A549 (cell line): ENCODE data around the gene GDPD3. TPM values are rescaled to one million over a fixed set of nuclear protein-coding genes. Genes with fewer than 3 reads are reported as not detected.

ENCODE experiments used
- ATAC-seq, 2 experiments: fragments of 200-7000 bp in 1 of 2; fragments of >200 bp in 1 of 2; cut with Nextera tagmentation in 1 of 2; cut with Tn5 transposase in 1 of 2; 3 replicates each; pipeline versions ENCODE4 v1.8.0 to v1.9.1; 2018 to 2020; ENCODE audit warnings: mild to moderate bottlenecking in 1 of 2, moderate library complexity in 1 of 2
- CTCF ChIA-PET: fragments of 300-600 bp; sonication (Branson Sonifier 250); formaldehyde crosslinking; extraction: SDS; loops from one replicate; lab custom pipeline; 2021; ENCODE audit warnings: antibody characterized with exemption, inconsistent platforms; lab: Yijun Ruan, JAX
- POLR2A ChIA-PET: fragments of 350-600 bp; formaldehyde crosslinking; extraction: SDS; loops from one replicate; lab custom pipeline; 2021; ENCODE audit warnings: antibody characterized with exemption, inconsistent platforms; lab: Yijun Ruan, JAX
- DNase-seq, 2 experiments: peaks; one replicate each; pipeline versions ENCODE4 v3.0.0 to v3.0.0-alpha.2; 2011 to 2016; ENCODE audit warnings: low read depth in 1 of 2, low spot score in 1 of 2
- FAIRE-seq: peaks from 2 replicates; lab custom pipeline; 2011; peaks lifted over from hg19 to GRCh38; lab: Jason Lieb, UNC
- H3K27ac ChIP-seq, 2 experiments: fragments of >200 bp; sonication (Bioruptor Twin); formaldehyde crosslinking; 3 replicates each; pipeline ENCODE4 v1.5.1; 2016 to 2017
- H3K4me1 ChIP-seq: fragments of >200 bp; sonication (Bioruptor Twin); formaldehyde crosslinking; 3 replicates; pipeline ENCODE4 v1.6.1; 2016
- H3K4me2 ChIP-seq: fragments of >200 bp; sonication (Bioruptor Twin); formaldehyde crosslinking; 3 replicates; pipeline ENCODE4 v1.6.1; 2016
- H3K4me3 ChIP-seq: fragments of >200 bp; sonication (Bioruptor Twin); formaldehyde crosslinking; 3 replicates; pipeline ENCODE4 v1.5.1; 2016
- H3K9me3 ChIP-seq: fragments of >200 bp; sonication (Bioruptor Twin); formaldehyde crosslinking; 3 replicates; pipeline ENCODE4 v1.6.1; 2016
- CBX8 ChIP-seq: fragments of 200-600 bp; sonication (generic); IDR thresholded peaks from 2 replicates; pipeline ENCODE4 v1.6.1; 2016
- FOSL2 ChIP-seq, 2 experiments: fragments of 450-650 bp in 1 of 2; fragments of >200 bp in 1 of 2; sonication (Bioruptor Twin) in 1 of 2; formaldehyde crosslinking; IDR thresholded peaks; 2 replicates each; pipeline versions ENCODE4 v1.5.0 to v1.6.1; 2016 to 2020; ENCODE audit warnings: mild to moderate bottlenecking in 1 of 2, moderate library complexity in 1 of 2
- FOXS1 ChIP-seq: fragments of 250-450 bp; sonication (Bioruptor Pico); IDR thresholded peaks from 2 replicates; pipeline ENCODE4 v1.5.0; 2020; ENCODE audit warnings: mild to moderate bottlenecking, moderate library complexity
- GATA3 ChIP-seq: IDR thresholded peaks from 2 replicates; pipeline ENCODE4 v1.6.1; 2012; ENCODE audit warnings: borderline replicate concordance
- HOXB13 ChIP-seq: fragments of 250-450 bp; sonication (Bioruptor Pico); IDR thresholded peaks from 2 replicates; pipeline ENCODE4 v1.5.0; 2020; ENCODE audit warnings: low read depth, mild to moderate bottlenecking, moderate library complexity
- NR3C1 ChIP-seq: fragments of >200 bp; sonication (Bioruptor Twin); formaldehyde crosslinking; IDR thresholded peaks from 3 replicates; pipeline ENCODE4 v1.6.1; 2017
- ZC3H11A ChIP-seq: fragments of 450-650 bp; IDR thresholded peaks from 2 replicates; pipeline ENCODE4 v1.6.1; 2014; ENCODE audit warnings: antibody characterized with exemption, mild to moderate bottlenecking
- WGBS: methylation state at CpG from one replicate; pipeline ENCODE4 v1.1.6; 2017; ENCODE audit errors: missing lambda C conversion rate; 5-methylcytosine and 5-hydroxymethylcytosine counted together
- polyA minus RNA-seq: library from RNA; depleted of rRNA, polyadenylated mRNA; stranded (reverse); fragments of >200 nt; gene quantifications from 2 replicates; pipeline ENCODE4 v1.2.3, GENCODE V29; 2011; rRNA and poly(A)+ RNA removed
- polyA plus RNA-seq, 4 experiments: library from polyadenylated mRNA; depleted of rRNA in 3 of 4; stranded (reverse); fragments of >200 nt; fragmentation: RNase III in 1 of 4; extraction: RNeasy Plus Mini Kit Qiagen cat#74134 plus additional on column Dnase treatment in 1 of 4; gene quantifications; 2 replicates in 3 of 4; 3 replicates in 1 of 4; pipeline ENCODE4 v1.2.3, GENCODE V29; 2011 to 2017
- TF ChIP-seq, protein P1 (sequence below): fragments of 150-350 bp; IDR thresholded peaks from 2 replicates; pipeline ENCODE4 v1.6.1; 2014; ENCODE audit warnings: low read depth, mild to moderate bottlenecking, low read length
- TF ChIP-seq, protein P2 (sequence below): fragments of 200-600 bp; sonication (generic); IDR thresholded peaks from 2 replicates; pipeline ENCODE4 v1.6.1; 2016; ENCODE audit warnings: antibody characterized with exemption, mild to moderate bottlenecking, moderate library complexity
- TF ChIP-seq, protein P3 (sequence below): IDR thresholded peaks from 2 replicates; pipeline ENCODE4 v1.6.1; 2012
- TF ChIP-seq, protein P4 (sequence below): fragments of 250-450 bp; sonication (Bioruptor Pico); IDR thresholded peaks from 2 replicates; pipeline ENCODE4 v1.5.0; 2021; ENCODE audit warnings: mild to moderate bottlenecking, moderate library complexity, borderline replicate concordance
- TF ChIP-seq, protein P5 (sequence below): fragments of 250-450 bp; sonication (Bioruptor Pico); IDR thresholded peaks from 2 replicates; pipeline ENCODE4 v1.5.0; 2020; ENCODE audit warnings: low read depth, mild to moderate bottlenecking, moderate library complexity
- TF ChIP-seq, protein P6 (sequence below): fragments of 450-650 bp; IDR thresholded peaks from 2 replicates; pipeline ENCODE4 v1.6.1; 2014; ENCODE audit warnings: antibody characterized with exemption

GDPD3 gene, protein sequence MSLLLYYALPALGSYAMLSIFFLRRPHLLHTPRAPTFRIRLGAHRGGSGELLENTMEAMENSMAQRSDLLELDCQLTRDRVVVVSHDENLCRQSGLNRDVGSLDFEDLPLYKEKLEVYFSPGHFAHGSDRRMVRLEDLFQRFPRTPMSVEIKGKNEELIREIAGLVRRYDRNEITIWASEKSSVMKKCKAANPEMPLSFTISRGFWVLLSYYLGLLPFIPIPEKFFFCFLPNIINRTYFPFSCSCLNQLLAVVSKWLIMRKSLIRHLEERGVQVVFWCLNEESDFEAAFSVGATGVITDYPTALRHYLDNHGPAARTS
- polyA plus RNA-seq (2011; rRNA removed) (0.58 and 1.1 TPM in 2 replicates), polyA plus RNA-seq (2017; fragmentation: RNase III; extraction: RNeasy Plus Mini Kit Qiagen cat#74134 plus additional on column Dnase treatment) (1.3 to 2.4 TPM (median 1.8 TPM) in 3 replicates), polyA minus RNA-seq (not detected in 2 replicates)
- 1.0 and 1.3 TPM in 2 replicates for polyA plus RNA-seq (2012; cell fraction: cytosol; rRNA removed)
- 4.2 and 5.1 TPM in 2 replicates for polyA plus RNA-seq (2012; cell fraction: nucleus; rRNA removed)

DNA sequence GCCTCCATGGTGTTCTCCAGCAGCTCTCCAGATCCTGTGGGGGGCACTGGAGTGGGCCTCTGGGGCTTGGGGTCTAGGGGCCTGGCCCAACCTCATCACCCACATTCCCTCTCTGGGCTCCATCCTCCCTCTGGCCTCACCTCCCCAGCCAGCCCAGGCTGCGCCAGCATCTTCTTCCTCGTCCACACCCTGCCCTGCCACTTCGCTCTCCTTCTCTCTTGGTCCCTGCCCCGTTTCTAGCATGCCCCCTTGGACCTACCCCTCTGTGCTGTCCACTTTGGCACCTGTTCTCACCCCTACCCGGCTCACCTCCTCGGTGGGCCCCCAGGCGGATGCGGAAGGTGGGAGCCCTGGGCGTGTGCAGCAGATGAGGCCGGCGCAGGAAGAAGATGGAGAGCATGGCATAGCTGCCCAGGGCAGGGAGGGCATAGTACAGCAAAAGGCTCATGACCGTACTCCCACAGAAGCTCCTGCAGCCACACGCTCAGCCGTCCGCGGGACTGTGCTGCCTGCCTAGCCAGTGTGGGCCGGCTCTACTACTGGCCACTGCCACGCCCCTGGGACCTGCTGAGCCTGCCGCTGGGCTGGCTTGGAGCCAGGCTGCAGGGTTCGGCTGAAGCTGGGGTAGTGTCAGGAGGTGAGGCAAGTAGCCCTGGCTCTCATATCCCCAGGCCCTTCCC, at the start of gene GDPD3:
GDPD3 (minus strand) TSS at position 507 of the 680 bp plus-strand sequence; CDS start at position 448, 59 bp downstream.
- TF ChIP-seq, protein P1, sequence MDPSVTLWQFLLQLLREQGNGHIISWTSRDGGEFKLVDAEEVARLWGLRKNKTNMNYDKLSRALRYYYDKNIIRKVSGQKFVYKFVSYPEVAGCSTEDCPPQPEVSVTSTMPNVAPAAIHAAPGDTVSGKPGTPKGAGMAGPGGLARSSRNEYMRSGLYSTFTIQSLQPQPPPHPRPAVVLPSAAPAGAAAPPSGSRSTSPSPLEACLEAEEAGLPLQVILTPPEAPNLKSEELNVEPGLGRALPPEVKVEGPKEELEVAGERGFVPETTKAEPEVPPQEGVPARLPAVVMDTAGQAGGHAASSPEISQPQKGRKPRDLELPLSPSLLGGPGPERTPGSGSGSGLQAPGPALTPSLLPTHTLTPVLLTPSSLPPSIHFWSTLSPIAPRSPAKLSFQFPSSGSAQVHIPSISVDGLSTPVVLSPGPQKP, result no peak
- TF ChIP-seq, protein P2, sequence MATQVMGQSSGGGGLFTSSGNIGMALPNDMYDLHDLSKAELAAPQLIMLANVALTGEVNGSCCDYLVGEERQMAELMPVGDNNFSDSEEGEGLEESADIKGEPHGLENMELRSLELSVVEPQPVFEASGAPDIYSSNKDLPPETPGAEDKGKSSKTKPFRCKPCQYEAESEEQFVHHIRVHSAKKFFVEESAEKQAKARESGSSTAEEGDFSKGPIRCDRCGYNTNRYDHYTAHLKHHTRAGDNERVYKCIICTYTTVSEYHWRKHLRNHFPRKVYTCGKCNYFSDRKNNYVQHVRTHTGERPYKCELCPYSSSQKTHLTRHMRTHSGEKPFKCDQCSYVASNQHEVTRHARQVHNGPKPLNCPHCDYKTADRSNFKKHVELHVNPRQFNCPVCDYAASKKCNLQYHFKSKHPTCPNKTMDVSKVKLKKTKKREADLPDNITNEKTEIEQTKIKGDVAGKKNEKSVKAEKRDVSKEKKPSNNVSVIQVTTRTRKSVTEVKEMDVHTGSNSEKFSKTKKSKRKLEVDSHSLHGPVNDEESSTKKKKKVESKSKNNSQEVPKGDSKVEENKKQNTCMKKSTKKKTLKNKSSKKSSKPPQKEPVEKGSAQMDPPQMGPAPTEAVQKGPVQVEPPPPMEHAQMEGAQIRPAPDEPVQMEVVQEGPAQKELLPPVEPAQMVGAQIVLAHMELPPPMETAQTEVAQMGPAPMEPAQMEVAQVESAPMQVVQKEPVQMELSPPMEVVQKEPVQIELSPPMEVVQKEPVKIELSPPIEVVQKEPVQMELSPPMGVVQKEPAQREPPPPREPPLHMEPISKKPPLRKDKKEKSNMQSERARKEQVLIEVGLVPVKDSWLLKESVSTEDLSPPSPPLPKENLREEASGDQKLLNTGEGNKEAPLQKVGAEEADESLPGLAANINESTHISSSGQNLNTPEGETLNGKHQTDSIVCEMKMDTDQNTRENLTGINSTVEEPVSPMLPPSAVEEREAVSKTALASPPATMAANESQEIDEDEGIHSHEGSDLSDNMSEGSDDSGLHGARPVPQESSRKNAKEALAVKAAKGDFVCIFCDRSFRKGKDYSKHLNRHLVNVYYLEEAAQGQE, result no peak
- TF ChIP-seq, protein P3, sequence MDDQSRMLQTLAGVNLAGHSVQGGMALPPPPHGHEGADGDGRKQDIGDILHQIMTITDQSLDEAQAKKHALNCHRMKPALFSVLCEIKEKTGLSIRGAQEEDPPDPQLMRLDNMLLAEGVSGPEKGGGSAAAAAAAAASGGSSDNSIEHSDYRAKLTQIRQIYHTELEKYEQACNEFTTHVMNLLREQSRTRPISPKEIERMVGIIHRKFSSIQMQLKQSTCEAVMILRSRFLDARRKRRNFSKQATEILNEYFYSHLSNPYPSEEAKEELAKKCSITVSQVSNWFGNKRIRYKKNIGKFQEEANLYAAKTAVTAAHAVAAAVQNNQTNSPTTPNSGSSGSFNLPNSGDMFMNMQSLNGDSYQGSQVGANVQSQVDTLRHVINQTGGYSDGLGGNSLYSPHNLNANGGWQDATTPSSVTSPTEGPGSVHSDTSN, result no peak
- TF ChIP-seq, protein P4, sequence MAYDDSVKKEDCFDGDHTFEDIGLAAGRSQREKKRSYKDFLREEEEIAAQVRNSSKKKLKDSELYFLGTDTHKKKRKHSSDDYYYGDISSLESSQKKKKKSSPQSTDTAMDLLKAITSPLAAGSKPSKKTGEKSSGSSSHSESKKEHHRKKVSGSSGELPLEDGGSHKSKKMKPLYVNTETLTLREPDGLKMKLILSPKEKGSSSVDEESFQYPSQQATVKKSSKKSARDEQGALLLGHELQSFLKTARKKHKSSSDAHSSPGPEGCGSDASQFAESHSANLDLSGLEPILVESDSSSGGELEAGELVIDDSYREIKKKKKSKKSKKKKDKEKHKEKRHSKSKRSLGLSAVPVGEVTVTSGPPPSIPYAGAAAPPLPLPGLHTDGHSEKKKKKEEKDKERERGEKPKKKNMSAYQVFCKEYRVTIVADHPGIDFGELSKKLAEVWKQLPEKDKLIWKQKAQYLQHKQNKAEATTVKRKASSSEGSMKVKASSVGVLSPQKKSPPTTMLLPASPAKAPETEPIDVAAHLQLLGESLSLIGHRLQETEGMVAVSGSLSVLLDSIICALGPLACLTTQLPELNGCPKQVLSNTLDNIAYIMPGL (CRISPR knock-in tag), result no peak
- TF ChIP-seq CBX8 (no peak), FOXS1 (CRISPR knock-in tag) (no peak), HOXB13 (CRISPR knock-in tag) (no peak), ZC3H11A (no peak), GATA3 (no peak), NR3C1 (no peak), FOSL2 (IDR thresholded peaks at IDR 0.05) (no peak), FOSL2 (CRISPR knock-in tag; IDR thresholded peaks at IDR 0.05) (no peak)
- TF ChIP-seq, protein P5, sequence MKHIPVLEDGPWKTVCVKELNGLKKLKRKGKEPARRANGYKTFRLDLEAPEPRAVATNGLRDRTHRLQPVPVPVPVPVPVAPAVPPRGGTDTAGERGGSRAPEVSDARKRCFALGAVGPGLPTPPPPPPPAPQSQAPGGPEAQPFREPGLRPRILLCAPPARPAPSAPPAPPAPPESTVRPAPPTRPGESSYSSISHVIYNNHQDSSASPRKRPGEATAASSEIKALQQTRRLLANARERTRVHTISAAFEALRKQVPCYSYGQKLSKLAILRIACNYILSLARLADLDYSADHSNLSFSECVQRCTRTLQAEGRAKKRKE (CRISPR knock-in tag), result no peak
- TF ChIP-seq, protein P6, sequence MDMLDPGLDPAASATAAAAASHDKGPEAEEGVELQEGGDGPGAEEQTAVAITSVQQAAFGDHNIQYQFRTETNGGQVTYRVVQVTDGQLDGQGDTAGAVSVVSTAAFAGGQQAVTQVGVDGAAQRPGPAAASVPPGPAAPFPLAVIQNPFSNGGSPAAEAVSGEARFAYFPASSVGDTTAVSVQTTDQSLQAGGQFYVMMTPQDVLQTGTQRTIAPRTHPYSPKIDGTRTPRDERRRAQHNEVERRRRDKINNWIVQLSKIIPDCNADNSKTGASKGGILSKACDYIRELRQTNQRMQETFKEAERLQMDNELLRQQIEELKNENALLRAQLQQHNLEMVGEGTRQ, result no peak
- TF ChIP-seq, all 56 proteins: peak for 0
- no peaks in the 10 kb centered on the region for H3K9me3 ChIP-seq
- peaks cover 19% of the 10 kb centered on the region for H3K4me1 ChIP-seq
- H3K27ac ChIP-seq, result peak within 1 kb of the TSS; percentile 5 to 72; a peak in 3 of 6 replicates
- peak within 1 kb of the TSS; percentile 31 for H3K4me2 ChIP-seq
- DNase-seq (no peak), FAIRE-seq (no peak), ATAC-seq (peak; percentile 35 to 67)
- CTCF ChIA-PET, result interaction anchor here (0.6 to 13.1 kb wide), 21 partner anchors 11 to 515 kb away, joined by 3 to 153 read pairs (median 5); partner anchors contain the start of genes DCTPP1, MAPK3, TBX6 and YPEL3
- POLR2A ChIA-PET, result interaction anchor here (0.6 kb wide), 1 partner anchor 11 kb away, joined by 3 read pairs; no protein-coding TSS in a partner anchor
- WGBS, result 77% methylated on average over 20 of the region's 20 CpGs
- H3K4me3 ChIP-seq, result no peak within 1 kb of the TSS
